DND-41 (cell line): Measurements from ENCODE around the gene HKDC1.
"Not testable (repeated sequence)": the region's sequence is repeated elsewhere in the genome, so short reads cannot be mapped to it uniquely, and the experiment has no call there.

ENCODE experiments used
- EZH2 ChIP-seq: IDR thresholded peaks from 3 replicates; pipeline ENCODE4 v1.6.1; 2012; ENCODE audit warnings: borderline replicate concordance, low read depth, mild to moderate bottlenecking, moderate library complexity, low read length, inconsistent platforms; ENCODE audit not compliant: severe bottlenecking
- TF ChIP-seq, protein P1 (sequence below): IDR thresholded peaks from 2 replicates; pipeline ENCODE4 v1.5.1; 2012; ENCODE audit warnings: borderline replicate concordance, low read length, moderate library complexity, mild to moderate bottlenecking; ENCODE audit not compliant: poor library complexity, severe bottlenecking; ENCODE audit errors: extremely low read depth

DNA sequence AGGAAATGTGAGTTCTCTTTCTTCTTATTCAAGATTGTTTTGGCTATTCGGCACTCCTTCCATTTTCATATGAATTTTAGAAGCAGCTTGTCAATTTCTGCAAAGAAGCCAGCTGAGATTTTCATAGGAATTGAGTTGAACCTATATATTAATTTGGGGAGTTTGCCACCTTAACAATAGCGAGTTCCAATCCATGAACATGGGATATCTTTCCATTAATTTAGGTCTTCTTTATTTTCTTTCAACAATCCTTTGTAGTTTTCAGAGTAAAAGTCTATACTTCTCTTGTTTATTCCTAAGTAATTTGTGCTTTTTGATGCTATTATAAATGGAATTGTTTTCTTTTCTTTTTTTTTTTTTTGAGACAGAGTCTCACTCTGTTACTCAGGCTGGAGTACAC is 31.3 kb downstream of the HKDC1 start:
- TF ChIP-seq, protein P1, sequence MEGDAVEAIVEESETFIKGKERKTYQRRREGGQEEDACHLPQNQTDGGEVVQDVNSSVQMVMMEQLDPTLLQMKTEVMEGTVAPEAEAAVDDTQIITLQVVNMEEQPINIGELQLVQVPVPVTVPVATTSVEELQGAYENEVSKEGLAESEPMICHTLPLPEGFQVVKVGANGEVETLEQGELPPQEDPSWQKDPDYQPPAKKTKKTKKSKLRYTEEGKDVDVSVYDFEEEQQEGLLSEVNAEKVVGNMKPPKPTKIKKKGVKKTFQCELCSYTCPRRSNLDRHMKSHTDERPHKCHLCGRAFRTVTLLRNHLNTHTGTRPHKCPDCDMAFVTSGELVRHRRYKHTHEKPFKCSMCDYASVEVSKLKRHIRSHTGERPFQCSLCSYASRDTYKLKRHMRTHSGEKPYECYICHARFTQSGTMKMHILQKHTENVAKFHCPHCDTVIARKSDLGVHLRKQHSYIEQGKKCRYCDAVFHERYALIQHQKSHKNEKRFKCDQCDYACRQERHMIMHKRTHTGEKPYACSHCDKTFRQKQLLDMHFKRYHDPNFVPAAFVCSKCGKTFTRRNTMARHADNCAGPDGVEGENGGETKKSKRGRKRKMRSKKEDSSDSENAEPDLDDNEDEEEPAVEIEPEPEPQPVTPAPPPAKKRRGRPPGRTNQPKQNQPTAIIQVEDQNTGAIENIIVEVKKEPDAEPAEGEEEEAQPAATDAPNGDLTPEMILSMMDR, result not testable (repeated sequence)
- not testable (repeated sequence) for TF ChIP-seq EZH2
